Smooth muscle cell (in vitro differentiated cells): Measurements from ENCODE around the gene CCDC160. TPM values are rescaled to one million over a fixed set of nuclear protein-coding genes. Genes with fewer than 3 reads are reported as not detected.

ENCODE experiments used
- DNase-seq: peaks from one replicate; lab custom pipeline; 2025; ENCODE audit not compliant: unreplicated experiment; lab: John Stamatoyannopoulos, UW
- H2AFZ ChIP-seq: fragments of 200-600 bp; sonication (generic); 2 replicates; pipeline ENCODE4 v1.6.0; 2016; ENCODE audit warnings: antibody characterized with exemption, low read depth, mild to moderate bottlenecking
- H3F3A ChIP-seq: fragments of 200-600 bp; sonication (generic); 2 replicates; pipeline ENCODE4 v1.6.0; 2017; ENCODE audit warnings: antibody characterized with exemption, low read depth
- H3K27ac ChIP-seq: fragments of 200-600 bp; sonication (generic); 2 replicates; pipeline ENCODE4 v1.5.1; 2016; ENCODE audit warnings: low read depth, mild to moderate bottlenecking
- H3K27me3 ChIP-seq: fragments of 200-600 bp; sonication (generic); 2 replicates; pipeline ENCODE4 v1.6.1; 2016; ENCODE audit warnings: low read depth, mild to moderate bottlenecking
- H3K36me3 ChIP-seq: fragments of 200-600 bp; sonication (generic); 2 replicates; pipeline ENCODE4 v1.5.1; 2016; ENCODE audit warnings: low read depth
- H3K4me1 ChIP-seq: fragments of 200-600 bp; sonication (generic); 2 replicates; pipeline ENCODE4 v1.5.1; 2016; ENCODE audit warnings: low read depth
- H3K4me2 ChIP-seq: fragments of 200-600 bp; sonication (generic); 2 replicates; pipeline ENCODE4 v1.6.0; 2016; ENCODE audit warnings: mild to moderate bottlenecking
- H3K4me3 ChIP-seq: fragments of 200-600 bp; sonication (generic); 2 replicates; pipeline ENCODE4 v1.5.1; 2016; ENCODE audit warnings: mild to moderate bottlenecking
- H3K79me2 ChIP-seq: fragments of 200-600 bp; sonication (generic); 2 replicates; pipeline ENCODE4 v1.6.0; 2016; ENCODE audit warnings: low read depth, mild to moderate bottlenecking
- H3K9ac ChIP-seq: fragments of 200-600 bp; sonication (generic); 2 replicates; pipeline ENCODE4 v1.6.0; 2016; ENCODE audit warnings: low read depth
- H3K9me3 ChIP-seq: fragments of 200-600 bp; sonication (generic); replicated peaks from 2 replicates; pipeline ENCODE4 v1.5.1; 2016; ENCODE audit warnings: low read depth
- H4K20me1 ChIP-seq: fragments of 200-600 bp; sonication (generic); 2 replicates; pipeline ENCODE4 v1.6.0; 2016; ENCODE audit warnings: low read depth
- CTCF ChIP-seq: fragments of 200-600 bp; sonication (generic); IDR thresholded peaks from 2 replicates; pipeline ENCODE4 v1.5.1; 2017; ENCODE audit warnings: borderline replicate concordance, mild to moderate bottlenecking, antibody characterized with exemption; ENCODE audit not compliant: insufficient read depth, poor library complexity, severe bottlenecking
- WGBS: methylation state at CpG from one replicate; pipeline ENCODE4 v1.1.7; 2016; ENCODE audit warnings: low lambda C conversion rate; 5-methylcytosine and 5-hydroxymethylcytosine counted together
- polyA plus RNA-seq: library from polyadenylated mRNA; unstranded; fragments of >200 nt; fragmentation: Nextera tagmentation; extraction: Ambion mirVana; gene quantifications from 2 replicates; pipeline ENCODE4 v1.2.1, GENCODE V29; 2016
- total RNA-seq: library from RNA; depleted of rRNA; stranded (reverse); fragments of >200 nt; gene quantifications from 2 replicates; pipeline ENCODE4 v1.2.3, GENCODE V29; 2014

CCDC160 gene
- total and polyA plus RNA-seq, 2 experiments from 2014 or later, result 0.29 to 0.40 TPM

- Histone ChIP-seq H3F3A (no peaks in the 10 kb centered on the region), H3K79me2 (no peaks in the 10 kb centered on the region), H3K4me1 (no peaks in the 10 kb centered on the region), H3K27ac (no peak overlapping the region), H4K20me1 (no peaks in the 10 kb centered on the region), H3K27me3 (no peaks in the 10 kb centered on the region), H3K4me2 (no peak overlapping the region), H2AFZ (no peak overlapping the region), H3K36me3 (no peaks in the 10 kb centered on the region), H3K9ac (no peak overlapping the region), H3K4me3 (no peak overlapping the region), H3K9me3 (no peaks in the 10 kb centered on the region)
- no peak for DNase-seq
- TF ChIP-seq CTCF, result no peak
- WGBS, result 30% methylated on average over 1 of the region's 1 CpG
Observed at GRCh38 chrX:134239016-134239415, 2.0 kb downstream of the CCDC160 start.

- no peak overlapping the region for H3K4me2 ChIP-seq
- no peak for DNase-seq
- no peak for TF ChIP-seq CTCF
- no peaks in the 10 kb centered on the region for H4K20me1 ChIP-seq
- no peaks in the 10 kb centered on the region for H3K9me3 ChIP-seq
- 25% methylated on average over 2 of the region's 2 CpGs for WGBS
- no peaks in the 10 kb centered on the region for H3F3A ChIP-seq
- no peak overlapping the region for H3K9ac ChIP-seq
- H2AFZ ChIP-seq, result no peak overlapping the region
- no peaks in the 10 kb centered on the region for H3K36me3 ChIP-seq
- no peaks in the 10 kb centered on the region for H3K27me3 ChIP-seq
- no peaks in the 10 kb centered on the region for H3K4me1 ChIP-seq
- no peaks in the 10 kb centered on the region for H3K79me2 ChIP-seq
- H3K4me3 ChIP-seq, result no peak overlapping the region
- no peak overlapping the region for H3K27ac ChIP-seq
Observed at GRCh38 chrX:134240209-134240608, 3.2 kb downstream of the CCDC160 start.

GRCh38 chrX:134241960-134242619, 5.1 kb downstream of the CCDC160 start:
- Histone ChIP-seq H3K4me2 (no peak overlapping the region), H3K9me3 (no peaks in the 10 kb centered on the region), H3K9ac (no peak overlapping the region), H2AFZ (no peak overlapping the region), H3K79me2 (no peaks in the 10 kb centered on the region), H3K4me1 (no peaks in the 10 kb centered on the region), H3K36me3 (no peaks in the 10 kb centered on the region), H4K20me1 (no peaks in the 10 kb centered on the region), H3K4me3 (no peak overlapping the region), H3F3A (no peaks in the 10 kb centered on the region), H3K27me3 (no peaks in the 10 kb centered on the region), H3K27ac (no peak overlapping the region)
- no peak for TF ChIP-seq CTCF
- WGBS, result 52% methylated on average over 1 of the region's 1 CpG
- DNase-seq, result no peak

GRCh38 chrX:134244043-134244442, 7.1 kb downstream of the CCDC160 start:
- Histone ChIP-seq H3K79me2 (no peaks in the 10 kb centered on the region), H3K9ac (no peak overlapping the region), H3K4me3 (no peak overlapping the region), H3F3A (no peaks in the 10 kb centered on the region), H2AFZ (no peak overlapping the region), H3K4me1 (no peaks in the 10 kb centered on the region), H3K4me2 (no peak overlapping the region), H4K20me1 (no peaks in the 10 kb centered on the region), H3K36me3 (no peaks in the 10 kb centered on the region), H3K27ac (no peak overlapping the region), H3K27me3 (no peaks in the 10 kb centered on the region), H3K9me3 (no peaks in the 10 kb centered on the region)
- TF ChIP-seq CTCF, result no peak
- DNase-seq, result no peak
